ENCODE data around the gene ZNF385B.
"Not testable (repeated sequence)": the region's sequence is repeated elsewhere in the genome, so short reads cannot be mapped to it uniquely, and the experiment has no call there.

ZNF385B gene

DNA sequence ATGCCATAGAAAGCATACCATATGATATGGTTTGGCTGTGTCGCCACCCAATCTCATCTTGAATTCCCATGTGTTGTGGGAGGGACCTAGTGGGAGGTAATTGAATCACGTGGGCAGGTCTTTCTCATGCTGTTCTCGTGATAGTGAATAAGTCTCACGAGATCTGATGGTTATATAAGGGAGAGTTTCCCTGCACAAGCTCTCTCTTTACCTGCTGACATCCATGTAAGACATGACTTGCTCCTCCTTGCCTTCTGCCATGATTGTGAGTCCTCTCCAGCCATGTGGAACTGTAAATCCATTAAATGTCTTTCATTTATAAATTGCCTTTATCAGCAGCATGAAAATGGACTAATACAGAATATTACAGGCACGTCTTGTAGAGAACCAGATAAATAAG is 403.3 kb downstream of the ZNF385B start:
- not testable (repeated sequence) for H4K8ac ChIP-seq (ENCODE audit: low read length); H3K4me2 ChIP-seq (ENCODE audit: low read length, poor library complexity, severe bottlenecking); H3K9ac ChIP-seq (ENCODE audit: low read length); H3K27me3 ChIP-seq (ENCODE audit: control insufficient read depth in 1 of 2, insufficient read depth in 1 of 2, low read length in 2 of 2); H3K4me1 ChIP-seq (ENCODE audit: control insufficient read depth, insufficient read depth, low read depth, low read length); H3K36me3 ChIP-seq (ENCODE audit: control insufficient read depth in 1 of 2, insufficient read depth in 2 of 2, low read depth in 1 of 2, low read length in 2 of 2); H2BK5ac ChIP-seq (ENCODE audit: low read depth, low read length, poor library complexity, severe bottlenecking); H2AK5ac ChIP-seq (ENCODE audit: low read length, severe bottlenecking); H2BK120ac ChIP-seq (ENCODE audit: low read depth, low read length); H3K23ac ChIP-seq (ENCODE audit: low read length in 2 of 2); H2BK15ac ChIP-seq (ENCODE audit: low read depth, poor library complexity, severe bottlenecking); H2BK12ac ChIP-seq (ENCODE audit: low read length in 2 of 2); H3K79me1 ChIP-seq (replicated peaks; ENCODE audit: low read length, poor library complexity, severe bottlenecking); DNase-seq; H3K4ac ChIP-seq (ENCODE audit: low read depth in 1 of 2, low read length in 2 of 2); H3K14ac ChIP-seq (ENCODE audit: low read length in 2 of 2); H3K18ac ChIP-seq (ENCODE audit: low read depth in 1 of 2, low read length in 2 of 2); H4K91ac ChIP-seq (ENCODE audit: low read length); H3K27ac ChIP-seq (ENCODE audit: low read length, poor library complexity, severe bottlenecking); H3K4me3 ChIP-seq (ENCODE audit: insufficient read depth in 1 of 2, low read depth in 1 of 2, low read length in 2 of 2); H2AFZ ChIP-seq (ENCODE audit: low read depth, low read length)
- H3K9me3 ChIP-seq (ENCODE audit: control insufficient read depth, low read length) = peaks cover 36% of the 10 kb centered on the region
- WGBS = 100% methylated on average over 5 of the region's 5 CpGs

DNA sequence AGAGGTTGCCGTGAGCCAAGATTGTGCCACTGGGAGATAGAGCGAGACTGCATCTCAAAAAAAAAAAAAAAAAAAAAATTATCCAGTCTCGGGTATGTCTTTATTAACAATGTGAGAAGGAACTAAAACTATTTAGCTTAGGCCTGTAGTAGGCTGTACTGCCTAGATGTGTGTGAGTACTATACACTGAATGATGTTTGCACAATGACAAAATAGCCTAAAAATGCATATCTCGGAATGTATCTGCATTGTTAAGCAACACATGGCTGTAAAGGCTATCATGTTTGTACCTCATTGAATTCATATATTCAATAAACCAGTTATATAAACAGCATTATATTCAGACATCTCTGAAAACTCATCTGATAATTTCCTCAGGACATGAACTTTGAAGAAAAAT is 405.6 kb downstream of the ZNF385B start:
- no peaks in the 10 kb centered on the region for H3K36me3 ChIP-seq (ENCODE audit: control insufficient read depth in 1 of 2, insufficient read depth in 2 of 2, low read depth in 1 of 2, low read length in 2 of 2)
- no peak overlapping the region for H2BK12ac ChIP-seq (ENCODE audit: low read length in 2 of 2)
- 90% methylated on average over 3 of the region's 4 CpGs for WGBS
- H2BK120ac ChIP-seq (ENCODE audit: low read depth, low read length) = no peak overlapping the region
- H3K4me3 ChIP-seq (ENCODE audit: insufficient read depth in 1 of 2, low read depth in 1 of 2, low read length in 2 of 2) = no peak overlapping the region
- H3K23ac ChIP-seq (ENCODE audit: low read length in 2 of 2) = no peak overlapping the region
- H3K4me1 ChIP-seq (ENCODE audit: control insufficient read depth, insufficient read depth, low read depth, low read length) = no peaks in the 10 kb centered on the region
- no peak overlapping the region for H3K14ac ChIP-seq (ENCODE audit: low read length in 2 of 2)
- H2AK5ac ChIP-seq (ENCODE audit: low read length, severe bottlenecking) = no peak overlapping the region
- H4K91ac ChIP-seq (ENCODE audit: low read length) = no peak overlapping the region
- no peak overlapping the region for H3K27ac ChIP-seq (ENCODE audit: low read length, poor library complexity, severe bottlenecking)
- peaks cover 14% of the 10 kb centered on the region for H3K9me3 ChIP-seq (ENCODE audit: control insufficient read depth, low read length)
- no peak overlapping the region for H3K4me2 ChIP-seq (ENCODE audit: low read length, poor library complexity, severe bottlenecking)
- H3K18ac ChIP-seq (ENCODE audit: low read depth in 1 of 2, low read length in 2 of 2) = no peak overlapping the region
- no peak overlapping the region for H2BK15ac ChIP-seq (ENCODE audit: low read depth, poor library complexity, severe bottlenecking)
- no peak overlapping the region for H3K4ac ChIP-seq (ENCODE audit: low read depth in 1 of 2, low read length in 2 of 2)
- H3K79me1 ChIP-seq (replicated peaks; ENCODE audit: low read length, poor library complexity, severe bottlenecking) = no peaks in the 10 kb centered on the region
- no peak overlapping the region for H2BK5ac ChIP-seq (ENCODE audit: low read depth, low read length, poor library complexity, severe bottlenecking)
- DNase-seq = no peak
- H4K8ac ChIP-seq (ENCODE audit: low read length) = no peak overlapping the region
- no peak overlapping the region for H2AFZ ChIP-seq (ENCODE audit: low read depth, low read length)
- no peak overlapping the region for H3K9ac ChIP-seq (ENCODE audit: low read length)
- no peaks in the 10 kb centered on the region for H3K27me3 ChIP-seq (ENCODE audit: control insufficient read depth in 1 of 2, insufficient read depth in 1 of 2, low read length in 2 of 2)

DNA sequence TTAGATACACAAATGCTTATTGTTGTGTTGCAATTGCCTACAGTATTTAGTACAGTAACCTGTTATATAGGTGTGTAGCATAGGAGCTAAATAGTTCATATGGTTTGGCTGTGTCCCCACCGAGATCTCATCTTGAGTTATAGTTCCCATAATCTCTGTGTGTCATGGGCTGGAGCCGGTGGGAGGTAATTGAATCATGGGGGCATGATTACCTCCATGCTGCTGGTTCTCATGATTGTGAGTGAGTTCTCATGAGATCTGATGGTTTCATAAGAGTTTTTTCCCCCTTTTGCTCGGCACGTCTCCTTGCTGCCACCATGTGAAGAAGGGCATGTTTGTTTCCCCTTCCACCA is 406.3 kb downstream of the ZNF385B start:
- DNase-seq = no peak
- Histone ChIP-seq H3K18ac (ENCODE audit: low read depth in 1 of 2, low read length in 2 of 2) (peak overlapping the region in 1 of 2 experiments; percentile 62), H2BK120ac (ENCODE audit: low read depth, low read length) (peak overlapping the region; percentile 34), H3K4me2 (ENCODE audit: low read length, poor library complexity, severe bottlenecking) (no peak overlapping the region), H3K9ac (ENCODE audit: low read length) (peak overlapping the region; percentile 13), H2AK5ac (ENCODE audit: low read length, severe bottlenecking) (peak overlapping the region; percentile 77), H3K4me1 (ENCODE audit: control insufficient read depth, insufficient read depth, low read depth, low read length) (no peaks in the 10 kb centered on the region), H2BK5ac (ENCODE audit: low read depth, low read length, poor library complexity, severe bottlenecking) (no peak overlapping the region), H3K9me3 (ENCODE audit: control insufficient read depth, low read length) (peaks cover 13% of the 10 kb centered on the region), H3K23ac (ENCODE audit: low read length in 2 of 2) (no peak overlapping the region), H2BK15ac (ENCODE audit: low read depth, poor library complexity, severe bottlenecking) (no peak overlapping the region), H3K79me1 (replicated peaks; ENCODE audit: low read length, poor library complexity, severe bottlenecking) (no peaks in the 10 kb centered on the region), H3K27ac (ENCODE audit: low read length, poor library complexity, severe bottlenecking) (peak overlapping the region; percentile 28), H2BK12ac (ENCODE audit: low read length in 2 of 2) (peak overlapping the region in 1 of 2 experiments; percentile 66), H3K36me3 (ENCODE audit: control insufficient read depth in 1 of 2, insufficient read depth in 2 of 2, low read depth in 1 of 2, low read length in 2 of 2) (no peaks in the 10 kb centered on the region), H3K4ac (ENCODE audit: low read depth in 1 of 2, low read length in 2 of 2) (peak overlapping the region in 1 of 2 experiments; percentile 38), H3K14ac (ENCODE audit: low read length in 2 of 2) (no peak overlapping the region), H3K27me3 (ENCODE audit: control insufficient read depth in 1 of 2, insufficient read depth in 1 of 2, low read length in 2 of 2) (no peaks in the 10 kb centered on the region), H2AFZ (ENCODE audit: low read depth, low read length) (no peak overlapping the region), H4K91ac (ENCODE audit: low read length) (no peak overlapping the region), H4K8ac (ENCODE audit: low read length) (no peak overlapping the region), H3K4me3 (ENCODE audit: insufficient read depth in 1 of 2, low read depth in 1 of 2, low read length in 2 of 2) (peak overlapping the region in 1 of 2 experiments; percentile 33)
- 71% methylated on average over 4 of the region's 4 CpGs for WGBS

DNA sequence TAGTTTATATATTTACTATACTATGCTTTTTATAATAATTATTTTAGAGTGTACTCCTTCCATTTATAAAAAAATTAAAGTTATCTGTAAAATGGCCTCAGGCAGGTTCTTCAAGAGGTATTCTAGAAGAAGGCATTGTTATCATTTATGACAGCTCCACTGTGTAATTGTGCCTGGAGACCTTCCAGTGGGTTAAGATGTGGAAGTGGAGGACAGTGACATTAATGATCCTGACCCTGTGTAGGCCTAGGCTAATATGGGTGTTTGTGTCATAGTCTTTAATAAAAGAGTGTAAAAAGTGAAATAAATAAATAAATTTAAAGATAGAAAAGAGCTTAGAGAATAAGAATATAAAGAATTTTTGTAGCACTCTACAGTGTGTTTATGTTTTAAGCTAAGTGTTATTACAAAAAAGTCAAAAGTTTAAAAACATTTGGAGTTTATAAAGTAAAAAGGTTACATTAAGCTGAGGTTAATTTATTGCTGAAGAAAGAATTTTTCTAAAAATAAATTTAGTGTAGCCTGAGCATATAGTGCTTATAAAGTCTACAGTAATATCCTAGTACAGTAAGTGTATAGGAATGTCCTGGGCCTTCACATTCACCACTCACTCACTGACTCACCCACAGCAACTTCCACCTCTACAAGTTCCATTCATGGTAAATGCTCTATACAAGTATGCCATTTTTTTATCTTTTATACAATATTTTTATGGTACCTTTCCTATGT is 406.8 kb downstream of the ZNF385B start:
- Histone ChIP-seq H3K4ac (ENCODE audit: low read depth in 1 of 2, low read length in 2 of 2) (no peak overlapping the region), H4K91ac (ENCODE audit: low read length) (no peak overlapping the region), H3K79me1 (replicated peaks; ENCODE audit: low read length, poor library complexity, severe bottlenecking) (no peaks in the 10 kb centered on the region), H2AK5ac (ENCODE audit: low read length, severe bottlenecking) (no peak overlapping the region), H3K9me3 (ENCODE audit: control insufficient read depth, low read length) (peaks cover 13% of the 10 kb centered on the region), H3K9ac (ENCODE audit: low read length) (peak overlapping the region; percentile 37), H2BK5ac (ENCODE audit: low read depth, low read length, poor library complexity, severe bottlenecking) (no peak overlapping the region), H3K27me3 (ENCODE audit: control insufficient read depth in 1 of 2, insufficient read depth in 1 of 2, low read length in 2 of 2) (no peaks in the 10 kb centered on the region), H2AFZ (ENCODE audit: low read depth, low read length) (no peak overlapping the region), H3K4me3 (ENCODE audit: insufficient read depth in 1 of 2, low read depth in 1 of 2, low read length in 2 of 2) (peak overlapping the region in 1 of 2 experiments; percentile 33), H2BK120ac (ENCODE audit: low read depth, low read length) (no peak overlapping the region), H3K4me2 (ENCODE audit: low read length, poor library complexity, severe bottlenecking) (no peak overlapping the region), H2BK12ac (ENCODE audit: low read length in 2 of 2) (no peak overlapping the region), H2BK15ac (ENCODE audit: low read depth, poor library complexity, severe bottlenecking) (no peak overlapping the region), H3K27ac (ENCODE audit: low read length, poor library complexity, severe bottlenecking) (no peak overlapping the region), H4K8ac (ENCODE audit: low read length) (no peak overlapping the region), H3K14ac (ENCODE audit: low read length in 2 of 2) (no peak overlapping the region), H3K23ac (ENCODE audit: low read length in 2 of 2) (no peak overlapping the region), H3K4me1 (ENCODE audit: control insufficient read depth, insufficient read depth, low read depth, low read length) (no peaks in the 10 kb centered on the region), H3K18ac (ENCODE audit: low read depth in 1 of 2, low read length in 2 of 2) (no peak overlapping the region), H3K36me3 (ENCODE audit: control insufficient read depth in 1 of 2, insufficient read depth in 2 of 2, low read depth in 1 of 2, low read length in 2 of 2) (no peaks in the 10 kb centered on the region)
- peak; percentile 90 for DNase-seq
